Measurements from ENCODE around the gene ISL2. TPM values are rescaled to one million over a fixed set of nuclear protein-coding genes. Genes with fewer than 3 reads are reported as not detected.

Gene ISL2
- total and polyA plus RNA-seq, 2 donors (not counting 1 experiment from before 2014, with no cell fraction given): 0.03 to 0.17 TPM

- no peak overlapping the region for H3K4me3 ChIP-seq (replicated peaks in 1 of 4; ENCODE audit: control extremely low read depth in 1 of 4, insufficient read depth in 1 of 4, low read depth in 3 of 4, low read length in 4 of 4)
- H2AFZ ChIP-seq (ENCODE audit: low read length): no peak overlapping the region
- no peaks in the 10 kb centered on the region for H4K20me1 ChIP-seq (ENCODE audit: control insufficient read depth, extremely low read depth, insufficient read depth, low read length)
- H3K27ac ChIP-seq (ENCODE audit: insufficient read depth, low read length): no peak overlapping the region
- no peaks in the 10 kb centered on the region for H3K27me3 ChIP-seq (ENCODE audit: control insufficient read depth, insufficient read depth, low read length)
- H3K9me3 ChIP-seq (ENCODE audit: control insufficient read depth, insufficient read depth, low read depth, low read length): no peaks in the 10 kb centered on the region
- no peaks in the 10 kb centered on the region for H3K36me3 ChIP-seq (ENCODE audit: control insufficient read depth, insufficient read depth, low read length)
- no peaks in the 10 kb centered on the region for H3K79me2 ChIP-seq (ENCODE audit: control insufficient read depth, insufficient read depth, low read length)
- no peak overlapping the region for H3K4me2 ChIP-seq (ENCODE audit: extremely low read depth, insufficient read depth, low read length)
- no peak for DNase-seq (ENCODE audit: low read depth in 2 of 2)
- H3K4me1 ChIP-seq (ENCODE audit: control insufficient read depth, extremely low read depth, insufficient read depth, low read length): no peaks in the 10 kb centered on the region
- TF ChIP-seq EZH2 (IDR thresholded peaks at IDR 0.05; ENCODE audit: low read length, missing control alignments) (no peak), CTCF (conservative IDR thresholded peaks at IDR 0.05 in 1 of 2, IDR thresholded peaks at IDR 0.05 in 1 of 2; ENCODE audit: low read depth in 1 of 2, low read length in 2 of 2) (no peak)
- H3K9ac ChIP-seq (ENCODE audit: insufficient read depth, low read length): no peak overlapping the region
Observed at GRCh38 chr15:76390571-76390970, 54.0 kb downstream of the ISL2 start.

- H3K27ac ChIP-seq (ENCODE audit: insufficient read depth, low read length): no peak overlapping the region
- TF ChIP-seq CTCF (conservative IDR thresholded peaks at IDR 0.05 in 1 of 2, IDR thresholded peaks at IDR 0.05 in 1 of 2; ENCODE audit: low read depth in 1 of 2, low read length in 2 of 2) (no peak), EZH2 (IDR thresholded peaks at IDR 0.05; ENCODE audit: low read length, missing control alignments) (no peak)
- DNase-seq (ENCODE audit: low read depth in 2 of 2): no peak
Observed at GRCh38 chr15:76391309-76391708, 54.7 kb downstream of the ISL2 start.

GRCh38 chr15:76391847-76392246 lies 55.3 kb downstream of the ISL2 start:
- Histone ChIP-seq H3K9me3 (ENCODE audit: control insufficient read depth, insufficient read depth, low read depth, low read length) (no peaks in the 10 kb centered on the region), H3K27me3 (ENCODE audit: control insufficient read depth, insufficient read depth, low read length) (no peaks in the 10 kb centered on the region), H2AFZ (ENCODE audit: low read length) (no peak overlapping the region), H3K4me2 (ENCODE audit: extremely low read depth, insufficient read depth, low read length) (no peak overlapping the region), H3K79me2 (ENCODE audit: control insufficient read depth, insufficient read depth, low read length) (no peaks in the 10 kb centered on the region), H3K9ac (ENCODE audit: insufficient read depth, low read length) (no peak overlapping the region), H3K4me1 (ENCODE audit: control insufficient read depth, extremely low read depth, insufficient read depth, low read length) (no peaks in the 10 kb centered on the region), H3K36me3 (ENCODE audit: control insufficient read depth, insufficient read depth, low read length) (no peaks in the 10 kb centered on the region), H4K20me1 (ENCODE audit: control insufficient read depth, extremely low read depth, insufficient read depth, low read length) (no peaks in the 10 kb centered on the region), H3K4me3 (replicated peaks in 1 of 4; ENCODE audit: control extremely low read depth in 1 of 4, insufficient read depth in 1 of 4, low read depth in 3 of 4, low read length in 4 of 4) (no peak overlapping the region), H3K27ac (ENCODE audit: insufficient read depth, low read length) (no peak overlapping the region)
- no peak for DNase-seq (ENCODE audit: low read depth in 2 of 2)
- TF ChIP-seq EZH2 (IDR thresholded peaks at IDR 0.05; ENCODE audit: low read length, missing control alignments) (no peak), CTCF (conservative IDR thresholded peaks at IDR 0.05 in 1 of 2, IDR thresholded peaks at IDR 0.05 in 1 of 2; ENCODE audit: low read depth in 1 of 2, low read length in 2 of 2) (no peak)

More at GRCh38 chr15:76391309-76391708, 54.7 kb downstream of the ISL2 start:
- no peaks in the 10 kb centered on the region for H3K27me3 ChIP-seq (ENCODE audit: control insufficient read depth, insufficient read depth, low read length)
- H4K20me1 ChIP-seq (ENCODE audit: control insufficient read depth, extremely low read depth, insufficient read depth, low read length): no peaks in the 10 kb centered on the region
- no peak overlapping the region for H3K4me3 ChIP-seq (replicated peaks in 1 of 4; ENCODE audit: control extremely low read depth in 1 of 4, insufficient read depth in 1 of 4, low read depth in 3 of 4, low read length in 4 of 4)
- H3K4me2 ChIP-seq (ENCODE audit: extremely low read depth, insufficient read depth, low read length): no peak overlapping the region
- no peaks in the 10 kb centered on the region for H3K9me3 ChIP-seq (ENCODE audit: control insufficient read depth, insufficient read depth, low read depth, low read length)
- no peak overlapping the region for H2AFZ ChIP-seq (ENCODE audit: low read length)
- H3K79me2 ChIP-seq (ENCODE audit: control insufficient read depth, insufficient read depth, low read length): no peaks in the 10 kb centered on the region
- no peak overlapping the region for H3K9ac ChIP-seq (ENCODE audit: insufficient read depth, low read length)
- no peaks in the 10 kb centered on the region for H3K36me3 ChIP-seq (ENCODE audit: control insufficient read depth, insufficient read depth, low read length)
- no peaks in the 10 kb centered on the region for H3K4me1 ChIP-seq (ENCODE audit: control insufficient read depth, extremely low read depth, insufficient read depth, low read length)

Other genes with a start within 250 kb of the ISL2 start
- gene ETFA, start 25.3 kb upstream of the ISL2 start, total RNA-seq: 106 and 129 TPM in 2 replicates
- gene ETFA, start 25.3 kb upstream of the ISL2 start, polyA plus RNA-seq: 139 and 161 TPM in 2 replicates

All from fibroblast of lung (primary cell).